CD4-positive, alpha-beta memory T cell (primary cell): ENCODE results near the gene PRKAG2. TPM values are rescaled to one million over a fixed set of nuclear protein-coding genes. Genes with fewer than 3 reads are reported as not detected.

Experiments used
- CTCF ChIA-PET: fragments of 350-600 bp; sonication (Branson Sonifier 250); formaldehyde crosslinking; loops from one replicate; lab custom pipeline; 2021; ENCODE audit warnings: inconsistent platforms; ENCODE audit not compliant: partially characterized antibody; lab: Charles Lee
- POLR2A ChIA-PET: fragments of 350-600 bp; sonication (Branson Sonifier 250); formaldehyde crosslinking; loops from one replicate; lab custom pipeline; 2021; ENCODE audit not compliant: partially characterized antibody; lab: Charles Lee
- DNase-seq, 5 donors: peaks; one replicate each; pipeline versions ENCODE4 v3.0.0 to v3.0.0-alpha.2; 2020 to 2022; ENCODE audit warnings: mixed read lengths in 1 of 5
- H3K27ac ChIP-seq: one replicate; pipeline ENCODE4 v1.7.0; 2013; ENCODE audit warnings: low read depth, low read length
- H3K27me3 ChIP-seq: 2 replicates; pipeline ENCODE4 v1.7.0; 2013; ENCODE audit warnings: mild to moderate bottlenecking, low read length, moderate library complexity; ENCODE audit not compliant: insufficient read depth
- H3K36me3 ChIP-seq: 2 replicates; pipeline ENCODE4 v1.7.0; 2013; ENCODE audit warnings: mild to moderate bottlenecking, low read length, moderate library complexity; ENCODE audit not compliant: insufficient read depth
- H3K4me1 ChIP-seq: 2 replicates; pipeline ENCODE4 v1.7.0; 2013; ENCODE audit warnings: mild to moderate bottlenecking, low read length, moderate library complexity; ENCODE audit not compliant: insufficient read depth
- H3K4me3 ChIP-seq, 2 donors: one replicate each; pipeline ENCODE4 v1.7.0; 2013; ENCODE audit warnings: low read length in 2 of 2, mild to moderate bottlenecking in 1 of 2
- H3K9me3 ChIP-seq, 2 donors: one replicate each; pipeline ENCODE4 v1.7.0; 2013; ENCODE audit warnings: low read length in 2 of 2, control low read depth in 1 of 2; ENCODE audit not compliant: control insufficient read depth in 1 of 2
- H3K27ac Mint-ChIP-seq, 7 donors: one replicate each; pipeline ENCODE4 v1.8.0; 2020 to 2021; ENCODE audit warnings: mixed read lengths in 7 of 7, mild to moderate bottlenecking in 6 of 7, inconsistent platforms in 3 of 7, moderate library complexity in 3 of 7
- H3K27me3 Mint-ChIP-seq, 2 donors: one replicate each; pipeline ENCODE4 v1.8.0; 2020 to 2021; ENCODE audit warnings: mixed read lengths in 2 of 2
- H3K36me3 Mint-ChIP-seq, 2 donors: one replicate each; pipeline ENCODE4 v1.8.0; 2020 to 2021; ENCODE audit warnings: mixed read lengths in 2 of 2, inconsistent platforms in 1 of 2, mild to moderate bottlenecking in 1 of 2
- H3K4me1 Mint-ChIP-seq, 4 donors: one replicate each; pipeline ENCODE4 v1.8.0; 2020 to 2021; ENCODE audit warnings: mixed read lengths in 4 of 4, mild to moderate bottlenecking in 1 of 4
- H3K4me3 Mint-ChIP-seq, 8 donors: one replicate each; pipeline ENCODE4 v1.8.0; 2020 to 2021; ENCODE audit warnings: mixed read lengths in 8 of 8, mild to moderate bottlenecking in 7 of 8, moderate library complexity in 6 of 8, inconsistent platforms in 3 of 8
- H3K9me3 Mint-ChIP-seq, 8 donors: one replicate each; pipeline ENCODE4 v1.8.0; 2020 to 2021; ENCODE audit warnings: mixed read lengths in 8 of 8, mild to moderate bottlenecking in 5 of 8, inconsistent platforms in 3 of 8, moderate library complexity in 1 of 8
- intact Hi-C: fragments of 100-400 bp; cut with micrococcal nuclease; formaldehyde crosslinking; loops from one replicate; pipeline ENCODE4 v1.15.1; 2023
- polyA plus RNA-seq, 2 donors: library from polyadenylated mRNA; unstranded; fragments of 300-500 nt; fragmentation: Illumina TruSeq; gene quantifications; one replicate each; pipeline ENCODE4 v1.2.3, GENCODE V29; 2021
- total RNA-seq, 2 experiments: library from RNA; stranded (reverse); gene quantifications; one replicate each; pipeline ENCODE4 v1.2.3, GENCODE V29; 2021

The PRKAG2 gene
- total and polyA plus RNA-seq, 4 experiments from 2014 or later: 27.4 to 61.0 (median 47.4) TPM

DNA sequence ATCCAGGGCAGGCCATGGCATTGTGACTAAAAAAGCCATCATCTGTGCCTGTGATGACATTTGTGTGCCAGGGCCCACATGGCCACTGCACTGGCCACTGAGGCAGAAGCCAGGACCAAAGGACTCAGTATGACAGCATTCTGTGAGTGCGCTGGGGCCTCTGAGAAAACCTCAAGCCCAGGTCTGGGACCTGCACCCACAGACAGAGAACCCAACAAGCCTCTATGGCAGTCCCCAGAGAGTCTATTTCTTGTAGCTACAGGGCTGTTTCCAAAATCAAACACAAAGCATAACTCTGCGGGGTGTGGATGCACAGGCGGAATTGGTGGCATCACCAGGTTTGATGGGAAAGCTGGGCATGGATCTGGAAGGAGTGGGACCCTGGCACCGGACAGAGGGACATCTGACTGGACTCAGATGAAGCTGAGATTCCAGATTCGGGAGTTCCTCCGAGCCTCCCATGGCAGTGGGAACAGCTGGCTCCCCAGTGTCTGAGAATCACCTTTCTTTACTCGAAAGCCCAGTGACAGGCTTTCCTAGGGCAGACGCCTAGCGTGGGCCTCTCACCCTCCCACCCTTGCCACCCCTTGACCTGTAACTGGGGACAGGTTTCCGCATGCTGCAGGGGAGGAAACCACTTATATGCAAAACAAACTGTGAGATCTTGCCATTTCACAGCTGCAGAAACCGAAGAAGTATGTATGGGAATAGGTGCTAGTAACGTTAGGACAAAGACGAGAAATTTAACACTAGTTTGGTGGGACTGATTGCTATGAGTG lies 286.7 kb downstream of the PRKAG2 start:
- CTCF ChIA-PET: no interaction called here
- Mint-ChIP-seq H3K9me3 (no peaks in the 10 kb centered on the region), H3K4me3 (no peak overlapping the region), H3K36me3 (peaks cover 22 to 46% of the 10 kb centered on the region in 2 donors), H3K4me1 (peaks cover 0 to 13% (median 5%) of the 10 kb centered on the region in 4 donors), H3K27ac (peak overlapping the region in 1 of 7 donors; percentile 36), H3K27me3 (no peaks in the 10 kb centered on the region)
- intact Hi-C loops: no loop called here
- Histone ChIP-seq H3K4me1 (no peaks in the 10 kb centered on the region), H3K27ac (no peak overlapping the region), H3K9me3 (no peaks in the 10 kb centered on the region), H3K27me3 (no peaks in the 10 kb centered on the region), H3K36me3 (peaks cover 8% of the 10 kb centered on the region), H3K4me3 (no peak overlapping the region)
- POLR2A ChIA-PET: no interaction called here
- no peak for DNase-seq

DNA sequence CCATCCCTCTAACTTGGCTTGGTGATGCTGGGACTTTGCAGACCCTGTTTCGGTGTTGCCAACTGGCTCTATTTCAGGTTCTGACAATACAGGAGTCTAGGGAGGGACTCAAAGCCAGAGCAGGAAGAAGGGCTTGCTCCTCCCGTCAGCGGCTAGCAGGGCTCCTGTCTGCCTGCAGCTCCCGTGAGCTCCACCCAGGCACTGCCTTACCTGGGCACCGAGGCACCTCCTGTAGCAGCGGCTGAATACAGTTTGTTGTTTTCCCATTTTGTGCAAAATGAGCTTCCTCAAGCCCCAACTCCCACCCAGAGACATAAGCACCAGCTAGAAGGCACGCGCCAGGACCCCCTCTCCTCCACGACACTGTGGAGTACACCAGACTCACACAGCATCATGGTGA lies 287.9 kb downstream of the PRKAG2 start:
- H3K4me3 Mint-ChIP-seq: no peak overlapping the region
- H3K9me3 Mint-ChIP-seq: peaks cover 0 to 1% (median 0%) of the 10 kb centered on the region in 8 donors
- H3K27ac ChIP-seq: no peak overlapping the region
- no peaks in the 10 kb centered on the region for H3K27me3 ChIP-seq
- H3K36me3 ChIP-seq: peaks cover under 1% of the 10 kb centered on the region
- CTCF ChIA-PET: no interaction called here
- intact Hi-C loops: no loop called here
- H3K4me3 ChIP-seq: no peak overlapping the region
- no peak for DNase-seq
- no peak overlapping the region for H3K27ac Mint-ChIP-seq
- H3K9me3 ChIP-seq: no peaks in the 10 kb centered on the region
- H3K4me1 ChIP-seq: no peaks in the 10 kb centered on the region
- POLR2A ChIA-PET: no interaction called here
- H3K4me1 Mint-ChIP-seq: peaks cover 0 to 13% (median 5%) of the 10 kb centered on the region in 4 donors
- no peaks in the 10 kb centered on the region for H3K27me3 Mint-ChIP-seq
- H3K36me3 Mint-ChIP-seq: peaks cover 23 to 39% of the 10 kb centered on the region in 2 donors

DNA sequence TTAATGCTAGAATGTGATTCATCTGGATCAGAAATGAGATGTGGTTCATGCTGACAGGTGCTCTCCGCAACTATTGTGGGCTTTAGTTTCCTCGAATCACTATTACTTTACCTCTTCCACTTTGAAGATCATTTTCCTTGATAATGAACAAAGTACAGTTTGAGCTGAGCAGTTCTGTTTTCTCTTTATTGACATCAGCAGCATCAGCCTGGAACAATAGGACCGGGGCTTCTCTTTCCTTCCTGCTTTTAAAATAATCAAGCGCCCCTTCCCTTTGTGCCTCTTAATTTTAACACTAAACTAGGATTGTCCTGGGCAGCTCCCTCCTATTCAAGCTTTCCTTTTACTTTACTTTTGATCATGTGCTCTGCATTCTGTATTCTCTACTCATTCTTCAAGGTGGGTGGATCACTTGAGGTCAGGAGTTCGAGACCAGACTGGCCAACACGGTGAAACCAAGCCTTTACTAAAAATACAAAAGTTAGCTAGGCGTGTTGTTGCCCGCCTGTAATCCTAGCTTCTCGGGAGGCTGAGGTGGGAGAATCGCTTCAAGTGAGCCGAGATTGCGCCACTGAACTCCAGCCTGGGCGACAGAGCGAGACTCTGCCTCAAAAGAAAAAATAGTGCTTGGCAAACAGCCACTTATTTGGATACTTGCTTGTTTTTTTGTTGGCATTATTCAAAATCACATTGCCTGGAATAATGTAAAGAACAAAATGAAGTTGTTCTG lies 290.2 kb downstream of the PRKAG2 start:
- Mint-ChIP-seq H3K36me3 (peaks cover 26 to 31% of the 10 kb centered on the region in 2 donors), H3K9me3 (peaks cover 0 to 2% (median 0%) of the 10 kb centered on the region in 8 donors), H3K27me3 (no peaks in the 10 kb centered on the region), H3K4me1 (peaks cover 0 to 7% (median 3%) of the 10 kb centered on the region in 4 donors), H3K4me3 (no peak overlapping the region), H3K27ac (no peak overlapping the region)
- ChIA-PET POLR2A (no interaction called here), CTCF (interaction anchor here (0.6 kb wide), 1 partner anchor 132 kb away, joined by 3 read pairs; no protein-coding TSS in a partner anchor)
- Histone ChIP-seq H3K27me3 (no peaks in the 10 kb centered on the region), H3K27ac (no peak overlapping the region), H3K4me3 (no peak overlapping the region), H3K4me1 (no peaks in the 10 kb centered on the region), H3K36me3 (no peaks in the 10 kb centered on the region), H3K9me3 (no peaks in the 10 kb centered on the region)
- intact Hi-C loops: no loop called here
- no peak for DNase-seq

DNA sequence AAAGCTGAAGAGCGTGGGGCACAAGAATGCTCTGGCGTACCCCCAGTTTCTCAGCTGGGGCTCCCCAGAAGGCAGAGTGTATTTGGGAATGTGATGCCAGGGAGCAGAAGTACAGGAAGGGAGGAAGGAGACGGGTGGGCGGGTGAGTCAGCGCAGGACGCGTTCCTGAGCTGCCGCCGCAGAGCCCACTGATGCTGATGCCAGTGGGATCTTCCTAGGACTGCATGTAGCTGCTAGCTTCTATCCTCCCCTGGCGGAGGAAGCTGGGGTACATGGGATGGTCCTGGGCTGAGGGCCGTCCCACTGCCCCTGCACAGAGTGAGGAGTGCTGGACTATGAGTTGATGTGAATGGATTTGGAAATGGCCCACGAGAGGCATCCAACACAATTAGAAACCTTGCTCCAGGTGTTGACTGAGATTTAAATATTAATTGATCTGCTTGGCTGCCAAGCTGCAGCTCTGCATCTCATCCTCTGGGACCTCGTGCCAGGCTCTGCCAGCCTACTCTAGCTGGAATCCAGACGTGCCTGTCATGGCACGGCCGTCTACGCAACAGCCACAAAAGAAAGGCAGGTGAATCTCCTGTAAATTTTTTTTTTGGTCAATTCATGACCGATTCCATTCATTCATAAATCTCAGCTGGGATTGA lies 291.0 kb downstream of the PRKAG2 start:
- DNase-seq: no peak
- no peak overlapping the region for H3K27ac ChIP-seq
- H3K4me3 Mint-ChIP-seq: no peak overlapping the region
- no peaks in the 10 kb centered on the region for H3K36me3 ChIP-seq
- CTCF ChIA-PET: no interaction called here
- H3K4me1 ChIP-seq: no peaks in the 10 kb centered on the region
- peaks cover 27 to 38% of the 10 kb centered on the region in 2 donors for H3K36me3 Mint-ChIP-seq
- peaks cover 0 to 2% (median 0%) of the 10 kb centered on the region in 8 donors for H3K9me3 Mint-ChIP-seq
- no peaks in the 10 kb centered on the region for H3K27me3 ChIP-seq
- H3K27me3 Mint-ChIP-seq: no peaks in the 10 kb centered on the region
- intact Hi-C loops: no loop called here
- POLR2A ChIA-PET: no interaction called here
- H3K4me3 ChIP-seq: no peak overlapping the region
- H3K4me1 Mint-ChIP-seq: peaks cover 0 to 7% (median 3%) of the 10 kb centered on the region in 4 donors
- no peaks in the 10 kb centered on the region for H3K9me3 ChIP-seq
- H3K27ac Mint-ChIP-seq: peak overlapping the region in 1 of 7 donors; percentile 38

DNA sequence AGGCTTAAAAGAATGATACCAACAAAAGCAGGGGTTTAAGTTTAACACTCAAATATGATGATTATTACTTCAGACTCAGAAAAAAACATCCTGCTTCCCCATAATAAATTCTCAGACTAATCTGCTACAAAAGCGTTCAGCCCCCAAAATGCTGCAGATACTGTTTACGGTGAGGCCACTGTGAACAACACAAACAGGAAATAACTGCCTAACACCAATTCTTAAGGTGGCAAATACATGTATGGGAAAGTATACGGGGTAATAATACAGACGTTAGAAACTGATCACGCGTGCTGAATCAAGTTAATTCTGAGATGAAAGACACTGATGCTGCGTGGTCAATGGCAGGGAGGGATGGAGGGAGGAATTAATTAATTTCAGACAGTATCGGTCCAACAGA lies 295.2 kb downstream of the PRKAG2 start:
- Histone ChIP-seq H3K4me1 (no peaks in the 10 kb centered on the region), H3K27ac (no peak overlapping the region), H3K4me3 (no peak overlapping the region), H3K27me3 (no peaks in the 10 kb centered on the region), H3K9me3 (peaks cover 0 to 8% of the 10 kb centered on the region in 2 donors), H3K36me3 (no peaks in the 10 kb centered on the region)
- Mint-ChIP-seq H3K4me3 (no peak overlapping the region), H3K27ac (no peak overlapping the region), H3K9me3 (peaks cover 0 to 17% (median 9%) of the 10 kb centered on the region in 8 donors), H3K4me1 (peaks cover 0 to 6% (median 4%) of the 10 kb centered on the region in 4 donors), H3K27me3 (no peaks in the 10 kb centered on the region), H3K36me3 (peaks cover 18 to 51% of the 10 kb centered on the region in 2 donors)
- CTCF ChIA-PET: no interaction called here
- no peak for DNase-seq
- intact Hi-C loops: no loop called here
- POLR2A ChIA-PET: no interaction called here

DNA sequence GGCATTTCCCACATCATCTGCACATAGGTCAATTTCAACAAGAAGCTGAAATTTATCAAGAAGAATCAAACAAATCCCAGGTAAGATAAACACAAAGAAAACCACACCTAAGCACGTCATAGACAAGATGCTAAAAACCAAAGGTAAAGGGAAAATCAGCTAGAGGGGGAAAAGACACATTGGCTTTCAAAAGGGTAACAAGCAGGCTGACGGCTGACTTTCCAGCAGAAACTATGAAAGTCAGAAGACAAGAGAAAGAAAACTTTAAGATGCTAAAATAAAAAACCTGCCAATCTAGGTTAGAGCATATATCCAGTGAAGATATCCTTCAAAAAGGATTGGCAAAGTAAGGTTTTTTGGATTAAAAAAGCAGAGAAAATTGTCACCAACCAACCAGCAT lies 297.3 kb downstream of the PRKAG2 start:
- H3K9me3 Mint-ChIP-seq: peaks cover 0 to 17% (median 9%) of the 10 kb centered on the region in 8 donors
- no peak overlapping the region for H3K27ac ChIP-seq
- H3K36me3 Mint-ChIP-seq: peaks cover 13 to 48% of the 10 kb centered on the region in 2 donors
- no peak overlapping the region for H3K4me3 Mint-ChIP-seq
- ChIA-PET POLR2A (no interaction called here), CTCF (no interaction called here)
- no peak overlapping the region for H3K27ac Mint-ChIP-seq
- DNase-seq: no peak
- H3K36me3 ChIP-seq: no peaks in the 10 kb centered on the region
- H3K4me1 ChIP-seq: no peaks in the 10 kb centered on the region
- peaks cover 0 to 2% (median 0%) of the 10 kb centered on the region in 4 donors for H3K4me1 Mint-ChIP-seq
- intact Hi-C loops: no loop called here
- H3K4me3 ChIP-seq: no peak overlapping the region
- H3K9me3 ChIP-seq: peaks cover 0 to 8% of the 10 kb centered on the region in 2 donors
- H3K27me3 ChIP-seq: no peaks in the 10 kb centered on the region
- no peaks in the 10 kb centered on the region for H3K27me3 Mint-ChIP-seq

DNA sequence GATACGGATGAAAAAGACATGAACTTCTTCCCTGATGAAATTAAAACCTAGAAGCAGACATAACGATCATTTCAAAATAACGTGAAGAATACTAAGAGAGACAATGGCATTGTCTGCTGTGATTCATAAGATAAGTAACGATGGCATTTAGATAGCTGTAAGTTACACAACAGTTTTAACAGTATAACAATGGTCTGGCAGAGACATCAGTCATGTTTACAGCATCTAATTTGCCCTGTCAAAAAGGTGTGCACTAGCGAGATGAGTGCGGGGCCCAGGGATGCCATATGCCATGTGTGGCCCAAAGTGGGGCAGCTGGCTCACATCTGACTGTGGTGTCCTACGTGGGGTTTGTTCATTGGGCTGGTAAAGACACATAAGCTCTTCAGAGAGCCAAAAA lies 301.5 kb downstream of the PRKAG2 start:
- peaks cover 14 to 24% of the 10 kb centered on the region in 2 donors for H3K36me3 Mint-ChIP-seq
- ChIA-PET CTCF (no interaction called here), POLR2A (no interaction called here)
- peaks cover 0 to 16% (median 6%) of the 10 kb centered on the region in 8 donors for H3K9me3 Mint-ChIP-seq
- intact Hi-C loops: no loop called here
- Histone ChIP-seq H3K27ac (no peak overlapping the region), H3K36me3 (no peaks in the 10 kb centered on the region), H3K4me1 (no peaks in the 10 kb centered on the region), H3K4me3 (no peak overlapping the region), H3K27me3 (no peaks in the 10 kb centered on the region), H3K9me3 (peaks cover 0 to 8% of the 10 kb centered on the region in 2 donors)
- H3K27me3 Mint-ChIP-seq: no peaks in the 10 kb centered on the region
- DNase-seq: no peak
- no peak overlapping the region for H3K4me3 Mint-ChIP-seq
- peaks cover 0 to 2% (median 0%) of the 10 kb centered on the region in 4 donors for H3K4me1 Mint-ChIP-seq
- H3K27ac Mint-ChIP-seq: no peak overlapping the region
